Loucy (cell line): ENCODE data around the gene FCAMR.
"Not testable (repeated sequence)": the region's sequence is repeated elsewhere in the genome, so short reads cannot be mapped to it uniquely, and the experiment has no call there.

Experiments
- H2AFZ ChIP-seq: fragments of 200-600 bp; sonication (generic); 2 replicates; pipeline ENCODE4 v1.6.0; 2016; ENCODE audit warnings: antibody characterized with exemption, mild to moderate bottlenecking, low read length, moderate library complexity
- H3F3A ChIP-seq: fragments of 200-600 bp; 2 replicates; pipeline ENCODE4 v1.6.0; 2016; ENCODE audit warnings: antibody characterized with exemption, low read depth, mild to moderate bottlenecking
- H3K27me3 ChIP-seq: fragments of 200-600 bp; sonication (generic); 2 replicates; pipeline ENCODE4 v1.6.1; 2014; ENCODE audit warnings: low read length, mild to moderate bottlenecking; ENCODE audit not compliant: insufficient read depth, poor library complexity, severe bottlenecking
- H3K36me3 ChIP-seq: fragments of 200-600 bp; sonication (generic); 2 replicates; pipeline ENCODE4 v1.6.1; 2016; ENCODE audit warnings: low read length; ENCODE audit not compliant: insufficient read depth
- H3K4me1 ChIP-seq: fragments of 200-600 bp; sonication (generic); 2 replicates; pipeline ENCODE4 v1.5.1; 2014; ENCODE audit warnings: low read length, mild to moderate bottlenecking; ENCODE audit not compliant: insufficient read depth, poor library complexity, severe bottlenecking
- H3K4me2 ChIP-seq: fragments of 200-600 bp; sonication (generic); 2 replicates; pipeline ENCODE4 v1.6.0; 2014; ENCODE audit warnings: antibody characterized with exemption, low read length, low read depth, mild to moderate bottlenecking; ENCODE audit not compliant: poor library complexity, severe bottlenecking
- H3K4me3 ChIP-seq: fragments of 200-600 bp; sonication (generic); 2 replicates; pipeline ENCODE4 v1.5.1; 2014; ENCODE audit warnings: low read length, mild to moderate bottlenecking, mixed read lengths; ENCODE audit not compliant: poor library complexity, severe bottlenecking
- H3K79me2 ChIP-seq: fragments of 200-600 bp; sonication (generic); 2 replicates; pipeline ENCODE4 v1.6.1; 2014; ENCODE audit warnings: low read length; ENCODE audit not compliant: insufficient read depth
- H3K9ac ChIP-seq: fragments of 200-600 bp; sonication (generic); 2 replicates; pipeline ENCODE4 v1.6.0; 2014; ENCODE audit warnings: mild to moderate bottlenecking, low read depth, low read length, moderate library complexity; ENCODE audit not compliant: poor library complexity, severe bottlenecking
- H3K9me2 ChIP-seq: fragments of 200-600 bp; sonication (generic); replicated peaks from 2 replicates; pipeline ENCODE4 v1.6.1; 2016; ENCODE audit warnings: low read depth, low read length, mixed read lengths
- H3K9me3 ChIP-seq: fragments of 200-600 bp; sonication (generic); 2 replicates; pipeline ENCODE4 v1.6.1; 2014; ENCODE audit warnings: mild to moderate bottlenecking, antibody characterized with exemption, low read length, low read depth; ENCODE audit not compliant: insufficient read depth
- H4K20me1 ChIP-seq: fragments of 200-600 bp; sonication (generic); 2 replicates; pipeline ENCODE4 v1.6.0; 2014; ENCODE audit warnings: antibody characterized with exemption, low read length, mild to moderate bottlenecking; ENCODE audit not compliant: insufficient read depth, poor library complexity, severe bottlenecking
- CTCF ChIP-seq: fragments of 200-600 bp; sonication (generic); conservative IDR thresholded peaks from 2 replicates; pipeline ENCODE4 v1.5.1; 2014; ENCODE audit warnings: mild to moderate bottlenecking, antibody characterized with exemption, low read length
- EZH2phosphoT487 ChIP-seq: fragments of 200-600 bp; IDR thresholded peaks from 2 replicates; pipeline ENCODE4 v1.6.1; 2018; ENCODE audit warnings: antibody characterized with exemption, mild to moderate bottlenecking, moderate library complexity, borderline replicate concordance

Gene FCAMR

GRCh38 chr1:206925106-206925736 is 45.0 kb downstream of the FCAMR start:
- no peaks in the 10 kb centered on the region for H3K36me3 ChIP-seq
- no peak overlapping the region for H2AFZ ChIP-seq
- no peak overlapping the region for H3K9ac ChIP-seq
- H3K9me3 ChIP-seq, result no peaks in the 10 kb centered on the region
- H3K79me2 ChIP-seq, result no peaks in the 10 kb centered on the region
- H4K20me1 ChIP-seq, result no peaks in the 10 kb centered on the region
- H3K4me2 ChIP-seq, result no peak overlapping the region
- TF ChIP-seq CTCF, result peak; percentile 41; the same call in 1 of the 2 replicates
- no peak for TF ChIP-seq EZH2phosphoT487
- H3K27me3 ChIP-seq, result no peaks in the 10 kb centered on the region
- no peaks in the 10 kb centered on the region for H3K9me2 ChIP-seq
- peaks cover 33% of the 10 kb centered on the region for H3K4me1 ChIP-seq
- H3K4me3 ChIP-seq, result no peak overlapping the region
- no peaks in the 10 kb centered on the region for H3F3A ChIP-seq

GRCh38 chr1:206924592-206925105 is 45.6 kb downstream of the FCAMR start:
- Histone ChIP-seq H2AFZ (no peak overlapping the region), H4K20me1 (no peaks in the 10 kb centered on the region), H3F3A (no peaks in the 10 kb centered on the region), H3K79me2 (no peaks in the 10 kb centered on the region), H3K4me1 (peaks cover 33% of the 10 kb centered on the region), H3K9me3 (no peaks in the 10 kb centered on the region), H3K4me3 (no peak overlapping the region), H3K36me3 (no peaks in the 10 kb centered on the region), H3K9me2 (no peaks in the 10 kb centered on the region), H3K9ac (no peak overlapping the region), H3K27me3 (no peaks in the 10 kb centered on the region), H3K4me2 (no peak overlapping the region)
- TF ChIP-seq EZH2phosphoT487, result no peak
- TF ChIP-seq CTCF, result no peak

GRCh38 chr1:206923961-206924557 is 46.2 kb downstream of the FCAMR start:
- H3K9me3 ChIP-seq, H3K79me2 ChIP-seq, H3K4me2 ChIP-seq, H2AFZ ChIP-seq, H3K9me2 ChIP-seq, H3K9ac ChIP-seq, H4K20me1 ChIP-seq, H3K27me3 ChIP-seq, H3F3A ChIP-seq, H3K4me3 ChIP-seq, H3K36me3 ChIP-seq: not testable (repeated sequence)
- peaks cover 33% of the 10 kb centered on the region for H3K4me1 ChIP-seq
